ENCODE data around the gene SEMA5A.

- no peak for TF ChIP-seq ATF1 (CRISPR knock-in tag; IDR thresholded peaks at IDR 0.05)
- TF ChIP-seq, protein P1, sequence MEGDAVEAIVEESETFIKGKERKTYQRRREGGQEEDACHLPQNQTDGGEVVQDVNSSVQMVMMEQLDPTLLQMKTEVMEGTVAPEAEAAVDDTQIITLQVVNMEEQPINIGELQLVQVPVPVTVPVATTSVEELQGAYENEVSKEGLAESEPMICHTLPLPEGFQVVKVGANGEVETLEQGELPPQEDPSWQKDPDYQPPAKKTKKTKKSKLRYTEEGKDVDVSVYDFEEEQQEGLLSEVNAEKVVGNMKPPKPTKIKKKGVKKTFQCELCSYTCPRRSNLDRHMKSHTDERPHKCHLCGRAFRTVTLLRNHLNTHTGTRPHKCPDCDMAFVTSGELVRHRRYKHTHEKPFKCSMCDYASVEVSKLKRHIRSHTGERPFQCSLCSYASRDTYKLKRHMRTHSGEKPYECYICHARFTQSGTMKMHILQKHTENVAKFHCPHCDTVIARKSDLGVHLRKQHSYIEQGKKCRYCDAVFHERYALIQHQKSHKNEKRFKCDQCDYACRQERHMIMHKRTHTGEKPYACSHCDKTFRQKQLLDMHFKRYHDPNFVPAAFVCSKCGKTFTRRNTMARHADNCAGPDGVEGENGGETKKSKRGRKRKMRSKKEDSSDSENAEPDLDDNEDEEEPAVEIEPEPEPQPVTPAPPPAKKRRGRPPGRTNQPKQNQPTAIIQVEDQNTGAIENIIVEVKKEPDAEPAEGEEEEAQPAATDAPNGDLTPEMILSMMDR (IDR thresholded peaks at IDR 0.05): no peak
- no peak for TF ChIP-seq NFE2L1 (CRISPR knock-in tag; IDR thresholded peaks at IDR 0.05)
- TF ChIP-seq NR1H2 (CRISPR knock-in tag; IDR thresholded peaks at IDR 0.05): no peak
- TF ChIP-seq IRF2 (CRISPR knock-in tag; IDR thresholded peaks at IDR 0.05; ENCODE audit: borderline replicate concordance, low read depth): no peak
- TF ChIP-seq, protein P2, sequence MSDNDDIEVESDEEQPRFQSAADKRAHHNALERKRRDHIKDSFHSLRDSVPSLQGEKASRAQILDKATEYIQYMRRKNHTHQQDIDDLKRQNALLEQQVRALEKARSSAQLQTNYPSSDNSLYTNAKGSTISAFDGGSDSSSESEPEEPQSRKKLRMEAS (CRISPR knock-in tag; IDR thresholded peaks at IDR 0.05): no peak
- TF ChIP-seq FOXK1 (CRISPR knock-in tag; IDR thresholded peaks at IDR 0.05): no peak
- TF ChIP-seq TCF7 (CRISPR knock-in tag; IDR thresholded peaks at IDR 0.05; ENCODE audit: low read depth): no peak
- TF ChIP-seq RELA (CRISPR knock-in tag; IDR thresholded peaks at IDR 0.05; ENCODE audit: borderline replicate concordance): no peak
- TF ChIP-seq, protein P3, sequence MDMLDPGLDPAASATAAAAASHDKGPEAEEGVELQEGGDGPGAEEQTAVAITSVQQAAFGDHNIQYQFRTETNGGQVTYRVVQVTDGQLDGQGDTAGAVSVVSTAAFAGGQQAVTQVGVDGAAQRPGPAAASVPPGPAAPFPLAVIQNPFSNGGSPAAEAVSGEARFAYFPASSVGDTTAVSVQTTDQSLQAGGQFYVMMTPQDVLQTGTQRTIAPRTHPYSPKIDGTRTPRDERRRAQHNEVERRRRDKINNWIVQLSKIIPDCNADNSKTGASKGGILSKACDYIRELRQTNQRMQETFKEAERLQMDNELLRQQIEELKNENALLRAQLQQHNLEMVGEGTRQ (CRISPR knock-in tag; IDR thresholded peaks at IDR 0.05): no peak
- no peak for TF ChIP-seq ELF4 (CRISPR knock-in tag; IDR thresholded peaks at IDR 0.05; ENCODE audit: low read depth)
- TF ChIP-seq CBFB (CRISPR knock-in tag; IDR thresholded peaks at IDR 0.05; ENCODE audit: low read depth): no peak
These were observed 48.5 kb downstream of the SEMA5A start for GRCh38 chr5:9497347-9497746.

All from WTC11 (cell line).